IMR-90 (cell line): ENCODE measurements around the gene FUT6. TPM values are rescaled to one million over a fixed set of nuclear protein-coding genes. Genes with fewer than 3 reads are reported as not detected.

Experiments used
- ATAC-seq: fragments of 200-7000 bp; cut with Tn5 transposase; 2 replicates; pipeline ENCODE4 v1.9.1; 2020; ENCODE audit warnings: low read depth, mild to moderate bottlenecking, moderate library complexity
- BruUV-seq: library from RNA; stranded (reverse); fragments of 400-500 nt; replicated peaks from 2 replicates; lab custom pipeline; 2021; lab: Mats Ljungman, UMichigan
- CTCF ChIA-PET: fragments of 300-600 bp; formaldehyde crosslinking; extraction: SDS; loops from one replicate; lab custom pipeline; 2021; ENCODE audit warnings: antibody characterized with exemption; lab: Yijun Ruan, JAX
- POLR2A ChIA-PET: fragments of 300-600 bp; sonication (Branson Sonifier 250); formaldehyde crosslinking; loops from one replicate; lab custom pipeline; 2022; ENCODE audit warnings: antibody characterized with exemption; ENCODE audit not compliant: unreplicated experiment; lab: Charles Lee
- DNase-seq: peaks from one replicate; pipeline ENCODE4 v3.0.0; 2013
- H2AFZ ChIP-seq: replicated peaks from 2 replicates; pipeline ENCODE3; 2013; ENCODE audit warnings: low read length, mild to moderate bottlenecking; ENCODE audit not compliant: poor library complexity
- H2AK5ac ChIP-seq: 2 replicates; pipeline ENCODE4 v1.6.1; 2013; ENCODE audit warnings: low read depth, low read length, inconsistent platforms
- H2AK9ac ChIP-seq: replicated peaks from 2 replicates; pipeline ENCODE3; 2013; ENCODE audit warnings: mild to moderate bottlenecking, low read depth, low read length, moderate library complexity; ENCODE audit not compliant: poor library complexity
- H2BK120ac ChIP-seq: 2 replicates; pipeline ENCODE4 v1.6.1; 2013; ENCODE audit warnings: low read depth, low read length, inconsistent platforms
- H2BK15ac ChIP-seq: 3 replicates; pipeline ENCODE4 v1.6.1; 2013; ENCODE audit warnings: low read depth, low read length, inconsistent platforms
- H2BK20ac ChIP-seq: 2 replicates; pipeline ENCODE4 v1.6.1; 2013; ENCODE audit warnings: low read depth, mild to moderate bottlenecking, inconsistent platforms, low read length, moderate library complexity
- H2BK5ac ChIP-seq: 2 replicates; pipeline ENCODE4 v1.6.1; 2013; ENCODE audit warnings: mild to moderate bottlenecking, low read depth, low read length, inconsistent platforms; ENCODE audit not compliant: poor library complexity, severe bottlenecking
- H3K14ac ChIP-seq: replicated peaks from 2 replicates; pipeline ENCODE4 v1.6.1; 2013; ENCODE audit warnings: low read depth, low read length, inconsistent platforms
- H3K18ac ChIP-seq: 2 replicates; pipeline ENCODE4 v1.6.1; 2013; ENCODE audit warnings: low read depth, low read length, control low read depth
- H3K23ac ChIP-seq: 2 replicates; pipeline ENCODE4 v1.6.1; 2013; ENCODE audit warnings: low read depth, low read length, inconsistent platforms
- H3K27ac ChIP-seq: 2 replicates; pipeline ENCODE4 v1.5.1; 2013; ENCODE audit warnings: mild to moderate bottlenecking, control low read depth, low read length; ENCODE audit not compliant: insufficient read depth
- H3K27me3 ChIP-seq: 2 replicates; pipeline ENCODE4 v1.6.1; 2013; ENCODE audit warnings: low read length; ENCODE audit not compliant: control insufficient read depth, insufficient read depth
- H3K36me3 ChIP-seq: 2 replicates; pipeline ENCODE4 v1.6.1; 2013; ENCODE audit warnings: low read length, mixed read lengths; ENCODE audit not compliant: control insufficient read depth, insufficient read depth
- H3K4ac ChIP-seq: 2 replicates; pipeline ENCODE4 v1.6.1; 2013; ENCODE audit warnings: low read depth, low read length, inconsistent platforms
- H3K4me1 ChIP-seq: 2 replicates; pipeline ENCODE4 v1.6.1; 2013; ENCODE audit warnings: low read length, mixed read lengths; ENCODE audit not compliant: control insufficient read depth, insufficient read depth
- H3K4me2 ChIP-seq: 2 replicates; pipeline ENCODE4 v1.6.1; 2013; ENCODE audit warnings: low read depth, mild to moderate bottlenecking, control low read depth, low read length, moderate library complexity
- H3K4me3 ChIP-seq: 2 replicates; pipeline ENCODE4 v1.5.1; 2013; ENCODE audit warnings: low read depth, mild to moderate bottlenecking, control low read depth, low read length, moderate library complexity; ENCODE audit not compliant: insufficient read depth
- H3K56ac ChIP-seq: 2 replicates; pipeline ENCODE4 v1.6.1; 2013; ENCODE audit warnings: low read length, inconsistent platforms; ENCODE audit not compliant: insufficient read depth; ENCODE audit errors: extremely low read depth
- H3K79me1 ChIP-seq, 2 experiments: 2 replicates each; pipeline ENCODE4 v1.6.1; 2013; ENCODE audit warnings: low read length in 2 of 2, inconsistent platforms in 1 of 2, low read depth in 1 of 2
- H3K9ac ChIP-seq: 2 replicates; pipeline ENCODE4 v1.6.1; 2013; ENCODE audit warnings: low read depth, low read length, control low read depth
- H3K9me1 ChIP-seq: 2 replicates; pipeline ENCODE4 v1.6.1; 2013; ENCODE audit warnings: low read length, inconsistent platforms; ENCODE audit not compliant: insufficient read depth
- H3K9me3 ChIP-seq: 2 replicates; pipeline ENCODE4 v1.6.1; 2013; ENCODE audit warnings: low read length; ENCODE audit not compliant: control insufficient read depth, insufficient read depth
- H4K20me1 ChIP-seq: 2 replicates; pipeline ENCODE4 v1.6.1; 2013; ENCODE audit warnings: low read length, inconsistent platforms; ENCODE audit not compliant: insufficient read depth
- H4K5ac ChIP-seq: 2 replicates; pipeline ENCODE4 v1.6.1; 2013; ENCODE audit warnings: mild to moderate bottlenecking, low read depth, low read length, control low read depth
- H4K8ac ChIP-seq, 2 experiments: 2 replicates each; pipeline ENCODE4 v1.6.1; 2013; ENCODE audit warnings: low read depth in 2 of 2, low read length in 2 of 2, control low read depth in 1 of 2, inconsistent platforms in 1 of 2
- H4K91ac ChIP-seq: 2 replicates; pipeline ENCODE4 v1.6.1; 2013; ENCODE audit warnings: low read depth, low read length, inconsistent platforms; ENCODE audit not compliant: insufficient read depth
- CEBPB ChIP-seq: IDR thresholded peaks from 2 replicates; pipeline ENCODE4 v1.6.1; 2012; ENCODE audit warnings: low read depth, low read length, improper control_type of control experiment
- RCOR1 ChIP-seq: IDR thresholded peaks from 2 replicates; pipeline ENCODE4 v1.6.1; 2012; ENCODE audit warnings: mild to moderate bottlenecking, low read length, improper control_type of control experiment; ENCODE audit not compliant: insufficient replicate concordance
- WGBS, 2 experiments: methylation state at CpG; one replicate each; pipeline versions ENCODE4 v1.1.5 to v1.1.7; 2013; ENCODE audit warnings: missing lambda C conversion rate in 2 of 2; ENCODE audit not compliant: insufficient read length in 1 of 2; ENCODE audit errors: extremely low coverage in 2 of 2; 5-methylcytosine and 5-hydroxymethylcytosine counted together
- dilution Hi-C: fragments of 300-500 bp; cut with HindIII; formaldehyde crosslinking; loops from one replicate; pipeline ENCODE4 v1.14.3; 2018; ENCODE audit warnings: low sequenced_read_pairs; ENCODE audit not compliant: unreplicated experiment
- in situ Hi-C: fragments of 300-500 bp; cut with MboI; formaldehyde crosslinking; loops from 3 replicates; pipeline ENCODE4 v1.14.3; 2019; ENCODE audit warnings: low sequenced_read_pairs, inconsistent platforms, mixed read lengths
- intact Hi-C: fragments of 100-400 bp; cut with micrococcal nuclease; formaldehyde crosslinking; loops from 2 replicates; pipeline ENCODE4 v1.10.0; 2022
- polyA plus RNA-seq, 3 experiments: library from polyadenylated mRNA; depleted of rRNA; stranded (reverse); fragments of >200 nt; gene quantifications; 2 replicates each; pipeline ENCODE4 v1.2.3, GENCODE V29; 2012; ENCODE audit warnings: low replicate concordance in 1 of 3
- total RNA-seq: library from RNA; depleted of rRNA; stranded (reverse); fragments of >200 nt; gene quantifications from 2 replicates; pipeline ENCODE4 v1.2.3, GENCODE V29; 2012

The FUT6 gene
- total and polyA plus RNA-seq, 2 of the 4 experiments (the other 2 are of a cell fraction), result not detected

DNA sequence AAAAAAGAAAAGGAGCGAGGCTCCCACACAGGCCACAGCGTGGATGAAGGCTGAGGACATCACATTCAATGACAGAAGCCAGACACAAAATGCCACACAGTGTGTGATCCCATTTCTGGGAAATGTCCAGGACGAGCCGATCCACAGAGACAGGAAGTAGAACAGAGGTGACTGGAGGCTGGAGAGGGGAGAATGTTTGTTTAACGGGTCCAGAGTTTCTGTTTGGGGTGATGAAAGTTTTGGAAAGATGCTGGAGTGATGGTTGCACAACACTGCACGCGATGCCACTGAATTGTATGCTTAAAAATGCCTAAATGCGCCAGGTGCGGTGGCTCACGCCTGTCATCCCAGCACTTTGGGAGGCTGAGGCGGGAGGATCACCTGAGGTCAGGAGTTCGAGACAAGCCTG lies 31.5 kb upstream of the FUT6 start:
- Histone ChIP-seq H3K14ac (no peak overlapping the region), H3K18ac (no peak overlapping the region; the same call in 1 of the 2 replicates), H2BK15ac (no peak overlapping the region), H4K91ac (no peak overlapping the region), H2BK120ac (no peak overlapping the region), H3K9me1 (no peaks in the 10 kb centered on the region), H4K5ac (no peak overlapping the region), H3K4ac (no peak overlapping the region), H2AFZ (peak overlapping the region; percentile 43), H2BK5ac (no peak overlapping the region), H3K4me2 (no peak overlapping the region; the same call in 1 of the 2 replicates), H3K27ac (peak overlapping the region; percentile 16; the same call in 1 of the 2 replicates), H4K20me1 (no peaks in the 10 kb centered on the region), H4K8ac (no peak overlapping the region), H2AK9ac (no peak overlapping the region), H3K56ac (no peak overlapping the region), H3K4me3 (no peak overlapping the region), H2AK5ac (no peak overlapping the region), H3K23ac (no peak overlapping the region), H3K27me3 (peaks cover 6% of the 10 kb centered on the region), H3K9ac (no peak overlapping the region), H3K4me1 (peaks cover 2% of the 10 kb centered on the region; the same call in 1 of the 2 replicates), H3K9me3 (no peaks in the 10 kb centered on the region), H2BK20ac (0 out of 2 replicates have a peak overlapping the region, but pooled peaks have one; percentile 14), H3K36me3 (no peaks in the 10 kb centered on the region), H3K79me1 (no peaks in the 10 kb centered on the region)
- ChIA-PET CTCF (no interaction called here), POLR2A (interaction anchor here (0.6 kb wide), 1 partner anchor 9 kb away, joined by 19 read pairs; no protein-coding TSS in a partner anchor)
- WGBS, 2 experiments, result 83% methylated on average over 4 of the region's 12 CpGs; no CpG with 5 or more reads in 1 of the 2 experiments
- no TSS peak for BruUV-seq
- DNase-seq (no peak), ATAC-seq (no peak)
- in situ Hi-C loops (no loop called here), dilution Hi-C loops (no loop called here), intact Hi-C loops (no loop called here)
- TF ChIP-seq RCOR1 (no peak), CEBPB (peak; percentile 54)
